ENCODE results near the gene ORMDL3. TPM values are rescaled to one million over a fixed set of nuclear protein-coding genes. Genes with fewer than 3 reads are reported as not detected.
"Not testable (repeated sequence)": the region's sequence is repeated elsewhere in the genome, so short reads cannot be mapped to it uniquely, and the experiment has no call there.

ORMDL3 gene
- polyA plus RNA-seq, 4 donors: 60.7 to 75.3 (median 72.0) TPM

DNA sequence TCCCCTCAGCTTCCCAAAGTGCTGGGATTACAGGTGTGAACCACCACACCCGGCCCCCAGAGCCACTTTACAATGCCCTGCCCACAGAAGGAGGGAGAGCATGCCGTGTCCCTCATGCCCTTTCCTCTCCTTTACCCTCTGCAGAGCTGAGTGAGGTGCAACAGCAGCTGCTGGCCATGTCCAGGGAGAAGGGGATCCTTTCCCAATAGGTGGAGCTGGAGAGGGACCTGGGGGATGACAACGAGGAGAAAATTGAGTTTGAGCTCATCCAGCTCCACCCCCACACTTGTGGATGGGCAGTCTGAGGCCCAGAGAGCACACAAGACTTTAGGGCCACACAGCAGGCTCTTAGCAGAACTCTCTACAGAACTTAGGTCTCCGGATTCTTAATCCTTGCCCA is 27.5 kb upstream of the ORMDL3 start:
- H3K4me1 ChIP-seq (ENCODE audit: control insufficient read depth in 3 of 3, insufficient read depth in 2 of 3, low read depth in 1 of 3, low read length in 2 of 3): peaks cover 0 to 11% (median 0%) of the 10 kb centered on the region in 3 donors
- no peak overlapping the region for H3K4me3 ChIP-seq (ENCODE audit: low read depth in 1 of 3, low read length in 3 of 3)
- FAIRE-seq (no peak), DNase-seq (no peak)
- 43 to 61% (median 50%) methylated on average over 4 of the region's 4 CpGs for WGBS, 3 donors
- no peaks in the 10 kb centered on the region for H3K27me3 ChIP-seq (ENCODE audit: control insufficient read depth in 3 of 3, insufficient read depth in 3 of 3, low read length in 3 of 3)
- H3K36me3 ChIP-seq (ENCODE audit: control insufficient read depth in 3 of 3, insufficient read depth in 2 of 3, low read depth in 1 of 3, low read length in 3 of 3): no peaks in the 10 kb centered on the region
- no peak overlapping the region for H3K27ac ChIP-seq (ENCODE audit: low read depth in 1 of 3, low read length in 2 of 3)
- no peaks in the 10 kb centered on the region for H3K9me3 ChIP-seq (ENCODE audit: control insufficient read depth in 2 of 2, insufficient read depth in 1 of 2, low read depth in 1 of 2, low read length in 1 of 2)

DNA sequence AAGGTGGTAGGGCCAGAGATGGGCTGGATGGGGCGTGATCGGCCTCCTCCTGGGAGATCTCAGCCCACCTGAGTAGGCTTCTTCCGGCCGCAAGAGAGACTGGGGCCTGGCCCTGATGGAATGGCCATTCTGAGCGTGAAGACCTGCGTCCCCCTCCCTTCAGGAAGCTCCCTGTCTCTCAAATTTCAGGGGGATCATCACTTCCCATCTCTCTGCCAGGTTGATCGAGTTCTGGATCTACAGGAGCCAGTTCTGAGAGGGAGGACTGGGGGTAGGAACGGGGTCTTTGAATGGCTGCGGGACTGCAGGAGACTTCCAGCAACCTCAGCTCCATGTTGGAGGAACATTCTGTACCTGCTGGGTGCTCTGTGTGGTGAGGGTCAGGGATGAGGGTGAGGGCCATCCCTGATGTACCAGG is 26.1 kb upstream of the ORMDL3 start:
- Histone ChIP-seq H3K27me3 (ENCODE audit: control insufficient read depth in 3 of 3, insufficient read depth in 3 of 3, low read length in 3 of 3) (no peaks in the 10 kb centered on the region), H3K27ac (ENCODE audit: low read depth in 1 of 3, low read length in 2 of 3) (peak overlapping the region in 2 of 3 donors; percentile 22 to 25), H3K9me3 (ENCODE audit: control insufficient read depth in 2 of 2, insufficient read depth in 1 of 2, low read depth in 1 of 2, low read length in 1 of 2) (no peaks in the 10 kb centered on the region), H3K36me3 (ENCODE audit: control insufficient read depth in 3 of 3, insufficient read depth in 2 of 3, low read depth in 1 of 3, low read length in 3 of 3) (no peaks in the 10 kb centered on the region), H3K4me1 (ENCODE audit: control insufficient read depth in 3 of 3, insufficient read depth in 2 of 3, low read depth in 1 of 3, low read length in 2 of 3) (peaks cover 0 to 12% (median 0%) of the 10 kb centered on the region in 3 donors), H3K4me3 (ENCODE audit: low read depth in 1 of 3, low read length in 3 of 3) (peak overlapping the region in 2 of 3 donors; percentile 26 to 40)
- FAIRE-seq (no peak), DNase-seq (no peak)
- WGBS, 3 donors: 44 to 50% (median 48%) methylated on average over 9 of the region's 9 CpGs

DNA sequence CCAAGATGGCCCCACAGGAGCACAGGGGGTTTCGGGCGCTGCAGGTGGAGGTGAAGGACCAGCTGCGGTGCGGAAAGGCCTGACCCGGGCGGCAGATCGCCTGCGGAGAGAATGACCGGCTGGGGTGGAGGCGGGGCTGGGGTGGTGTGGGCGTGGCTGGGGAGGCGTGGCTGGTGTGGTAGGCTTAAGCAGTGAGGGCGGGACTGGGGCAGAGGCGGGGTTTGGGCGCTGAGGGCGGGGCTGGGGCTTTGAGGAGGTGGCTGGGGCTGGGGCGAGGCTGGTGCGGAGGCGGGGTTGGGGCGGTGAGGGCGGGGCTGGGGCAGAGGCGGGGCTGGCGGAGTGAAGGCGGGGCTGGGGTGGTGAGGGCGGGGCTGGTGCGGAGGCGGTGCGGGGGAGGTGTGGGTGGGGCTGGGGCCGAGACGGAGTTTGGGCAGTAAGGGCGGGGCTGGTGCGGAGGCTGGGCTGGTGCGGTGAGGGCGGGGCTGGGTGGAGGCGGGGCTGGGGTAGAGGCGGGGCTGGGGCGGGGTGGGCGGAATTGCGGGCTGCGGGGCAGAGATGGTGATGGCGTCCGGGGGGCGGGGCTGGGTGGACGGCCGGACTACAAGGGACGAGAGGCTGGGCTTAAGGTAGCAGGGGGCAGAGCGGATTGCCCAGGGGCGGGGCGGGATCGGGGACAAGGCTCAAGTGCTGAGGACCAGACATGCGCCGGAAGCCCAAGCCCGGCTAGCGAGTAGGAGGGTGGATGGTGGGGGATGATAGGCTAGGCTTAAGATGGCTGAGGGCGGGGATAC is 25.5 kb upstream of the ORMDL3 start:
- 0 to 1% (median 1%) methylated on average over 26 to 55 of the region's 55 CpGs for WGBS, 3 donors
- H3K36me3 ChIP-seq (ENCODE audit: control insufficient read depth in 3 of 3, insufficient read depth in 2 of 3, low read depth in 1 of 3, low read length in 3 of 3): no peaks in the 10 kb centered on the region
- H3K4me3 ChIP-seq (ENCODE audit: low read depth in 1 of 3, low read length in 3 of 3): peak overlapping the region in 2 of 3 donors; percentile 26 to 54
- FAIRE-seq (no peak), DNase-seq (peak; percentile 95 to 97)
- no peaks in the 10 kb centered on the region for H3K9me3 ChIP-seq (ENCODE audit: control insufficient read depth in 2 of 2, insufficient read depth in 1 of 2, low read depth in 1 of 2, low read length in 1 of 2)
- peaks cover 0 to 12% (median 0%) of the 10 kb centered on the region in 3 donors for H3K4me1 ChIP-seq (ENCODE audit: control insufficient read depth in 3 of 3, insufficient read depth in 2 of 3, low read depth in 1 of 3, low read length in 2 of 3)
- peak overlapping the region in 2 of 3 donors; percentile 22 to 25 for H3K27ac ChIP-seq (ENCODE audit: low read depth in 1 of 3, low read length in 2 of 3)
- no peaks in the 10 kb centered on the region for H3K27me3 ChIP-seq (ENCODE audit: control insufficient read depth in 3 of 3, insufficient read depth in 3 of 3, low read length in 3 of 3)

GRCh38 chr17:39951924-39952679 is 24.7 kb upstream of the ORMDL3 start:
- DNase-seq (no peak), FAIRE-seq (no peak)
- WGBS, 3 donors: 41 to 61% (median 52%) methylated on average over 22 of the region's 22 CpGs
- Histone ChIP-seq H3K27ac (ENCODE audit: low read depth in 1 of 3, low read length in 2 of 3) (peak overlapping the region in 1 of 3 donors; percentile 16), H3K36me3 (ENCODE audit: control insufficient read depth in 3 of 3, insufficient read depth in 2 of 3, low read depth in 1 of 3, low read length in 3 of 3) (no peaks in the 10 kb centered on the region), H3K4me1 (ENCODE audit: control insufficient read depth in 3 of 3, insufficient read depth in 2 of 3, low read depth in 1 of 3, low read length in 2 of 3) (peaks cover 0 to 12% (median 0%) of the 10 kb centered on the region in 3 donors), H3K9me3 (ENCODE audit: control insufficient read depth in 2 of 2, insufficient read depth in 1 of 2, low read depth in 1 of 2, low read length in 1 of 2) (no peaks in the 10 kb centered on the region), H3K4me3 (ENCODE audit: low read depth in 1 of 3, low read length in 3 of 3) (peak overlapping the region in 2 of 3 donors; percentile 21 to 54), H3K27me3 (ENCODE audit: control insufficient read depth in 3 of 3, insufficient read depth in 3 of 3, low read length in 3 of 3) (no peaks in the 10 kb centered on the region)

DNA sequence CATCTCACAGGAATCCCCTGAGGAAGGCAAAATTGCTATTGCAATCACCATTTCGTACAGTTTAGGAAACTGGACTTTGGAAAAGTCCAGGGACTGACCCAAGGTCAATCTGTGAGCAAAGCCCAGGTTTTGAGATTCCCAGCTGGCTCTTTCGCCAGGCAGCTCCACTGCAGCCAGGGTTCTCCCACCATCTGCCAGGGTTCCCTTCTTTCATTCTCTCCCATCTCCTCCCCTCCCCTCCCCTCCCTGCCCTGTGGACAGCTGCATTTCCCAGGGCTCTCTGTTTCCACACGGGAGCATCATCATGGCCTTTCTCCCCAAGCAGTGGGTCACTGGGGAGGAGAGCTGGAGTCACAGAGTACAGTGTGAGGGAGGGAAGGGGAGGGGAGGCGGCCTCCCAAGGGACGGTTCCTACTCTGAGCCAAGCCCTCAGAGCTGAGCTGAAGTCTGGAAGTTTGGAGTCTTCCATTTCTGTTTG is 23.5 kb upstream of the ORMDL3 start:
- Histone ChIP-seq H3K36me3 (ENCODE audit: control insufficient read depth in 3 of 3, insufficient read depth in 2 of 3, low read depth in 1 of 3, low read length in 3 of 3) (no peaks in the 10 kb centered on the region), H3K4me1 (ENCODE audit: control insufficient read depth in 3 of 3, insufficient read depth in 2 of 3, low read depth in 1 of 3, low read length in 2 of 3) (peaks cover 0 to 12% (median 0%) of the 10 kb centered on the region in 3 donors), H3K4me3 (ENCODE audit: low read depth in 1 of 3, low read length in 3 of 3) (no peak overlapping the region), H3K9me3 (ENCODE audit: control insufficient read depth in 2 of 2, insufficient read depth in 1 of 2, low read depth in 1 of 2, low read length in 1 of 2) (no peaks in the 10 kb centered on the region), H3K27me3 (ENCODE audit: control insufficient read depth in 3 of 3, insufficient read depth in 3 of 3, low read length in 3 of 3) (no peaks in the 10 kb centered on the region), H3K27ac (ENCODE audit: low read depth in 1 of 3, low read length in 2 of 3) (no peak overlapping the region)
- 39 to 55% (median 49%) methylated on average over 5 of the region's 5 CpGs for WGBS, 3 donors
- DNase-seq (no peak), FAIRE-seq (no peak)

DNA sequence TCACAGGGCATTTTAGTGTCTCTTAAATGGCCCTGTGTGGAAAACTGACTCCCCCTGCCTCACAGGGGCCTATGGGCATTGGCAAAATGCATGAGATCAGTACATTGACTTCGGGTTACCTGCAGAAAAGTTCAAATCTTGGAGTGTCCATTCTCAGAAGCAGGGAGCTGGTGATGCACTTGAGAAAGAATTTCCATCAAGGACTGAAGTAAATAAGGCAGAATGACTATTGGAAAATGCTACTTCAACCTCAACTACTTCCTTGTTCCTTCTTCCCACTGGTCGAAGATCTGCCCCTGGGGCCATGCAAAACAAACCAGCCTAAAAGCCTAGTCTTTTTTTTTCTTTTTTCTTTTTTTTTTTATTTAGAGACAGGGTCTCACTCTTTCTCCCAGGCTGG is 21.6 kb upstream of the ORMDL3 start:
- Histone ChIP-seq H3K9me3 (ENCODE audit: control insufficient read depth in 2 of 2, insufficient read depth in 1 of 2, low read depth in 1 of 2, low read length in 1 of 2) (no peaks in the 10 kb centered on the region), H3K4me3 (ENCODE audit: low read depth in 1 of 3, low read length in 3 of 3) (no peak overlapping the region), H3K27me3 (ENCODE audit: control insufficient read depth in 3 of 3, insufficient read depth in 3 of 3, low read length in 3 of 3) (no peaks in the 10 kb centered on the region), H3K4me1 (ENCODE audit: control insufficient read depth in 3 of 3, insufficient read depth in 2 of 3, low read depth in 1 of 3, low read length in 2 of 3) (peaks cover 0 to 12% (median 0%) of the 10 kb centered on the region in 3 donors), H3K36me3 (ENCODE audit: control insufficient read depth in 3 of 3, insufficient read depth in 2 of 3, low read depth in 1 of 3, low read length in 3 of 3) (no peaks in the 10 kb centered on the region), H3K27ac (ENCODE audit: low read depth in 1 of 3, low read length in 2 of 3) (no peak overlapping the region)
- 69 to 70% (median 70%) methylated on average over 2 of the region's 2 CpGs for WGBS, 3 donors
- FAIRE-seq (no peak), DNase-seq (no peak)

DNA sequence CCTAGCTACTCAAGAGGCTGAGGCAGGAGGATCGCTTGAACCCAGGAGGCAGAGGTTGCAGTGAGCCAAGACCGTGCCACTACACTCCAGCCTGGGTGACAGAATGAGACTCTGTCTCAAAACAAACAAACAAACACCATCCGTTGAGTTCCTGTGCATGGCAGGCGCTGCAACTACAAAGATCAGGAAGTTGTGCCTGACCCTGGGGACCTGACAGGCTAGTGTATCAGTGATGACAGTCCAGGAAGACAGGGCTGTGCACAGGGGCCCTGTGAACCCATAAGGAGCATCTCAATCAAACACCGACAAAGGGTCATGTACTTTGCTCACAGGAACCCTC is 21.1 kb upstream of the ORMDL3 start:
- H3K27ac ChIP-seq (ENCODE audit: low read depth in 1 of 3, low read length in 2 of 3); DNase-seq; H3K9me3 ChIP-seq (ENCODE audit: control insufficient read depth in 2 of 2, insufficient read depth in 1 of 2, low read depth in 1 of 2, low read length in 1 of 2); H3K4me3 ChIP-seq (ENCODE audit: low read depth in 1 of 3, low read length in 3 of 3); H3K36me3 ChIP-seq (ENCODE audit: control insufficient read depth in 3 of 3, insufficient read depth in 2 of 3, low read depth in 1 of 3, low read length in 3 of 3); H3K27me3 ChIP-seq (ENCODE audit: control insufficient read depth in 3 of 3, insufficient read depth in 3 of 3, low read length in 3 of 3); FAIRE-seq; H3K4me1 ChIP-seq (ENCODE audit: control insufficient read depth in 3 of 3, insufficient read depth in 2 of 3, low read depth in 1 of 3, low read length in 2 of 3): not testable (repeated sequence)
- WGBS, 3 donors: 75 to 89% (median 78%) methylated on average over 5 of the region's 5 CpGs

- Histone ChIP-seq H3K4me1 (ENCODE audit: control insufficient read depth in 3 of 3, insufficient read depth in 2 of 3, low read depth in 1 of 3, low read length in 2 of 3) (peaks cover 0 to 4% (median 0%) of the 10 kb centered on the region in 3 donors), H3K4me3 (ENCODE audit: low read depth in 1 of 3, low read length in 3 of 3) (no peak overlapping the region), H3K36me3 (ENCODE audit: control insufficient read depth in 3 of 3, insufficient read depth in 2 of 3, low read depth in 1 of 3, low read length in 3 of 3) (no peaks in the 10 kb centered on the region), H3K27me3 (ENCODE audit: control insufficient read depth in 3 of 3, insufficient read depth in 3 of 3, low read length in 3 of 3) (no peaks in the 10 kb centered on the region), H3K27ac (ENCODE audit: low read depth in 1 of 3, low read length in 2 of 3) (no peak overlapping the region), H3K9me3 (ENCODE audit: control insufficient read depth in 2 of 2, insufficient read depth in 1 of 2, low read depth in 1 of 2, low read length in 1 of 2) (no peaks in the 10 kb centered on the region)
- DNase-seq (no peak), FAIRE-seq (no peak)
- 84 to 87% (median 85%) methylated on average over 15 of the region's 15 CpGs for WGBS, 3 donors
Observed at GRCh38 chr17:39946551-39947330, 19.3 kb upstream of the ORMDL3 start.
